Stomach (tissue), 9 donors: ENCODE measurements around the gene TBX4. TPM values are rescaled to one million over a fixed set of nuclear protein-coding genes. Genes with fewer than 3 reads are reported as not detected.
A peak's percentile ranks its signal among the peaks of the same experiment; 100 is the strongest.

ENCODE experiments used
- DNase-seq, 2 donors: peaks; one replicate each; pipeline versions ENCODE4 v3.0.0 to v3.0.0-alpha.2; 2013 to 2019
- H3K27ac ChIP-seq, 5 donors: fragments of 200-600 bp in 4 of 5; sonication (generic) in 4 of 5; one replicate each; pipeline ENCODE4 v1.5.1; 2013 to 2019; ENCODE audit warnings: mild to moderate bottlenecking in 1 of 5, moderate library complexity in 1 of 5
- H3K27me3 ChIP-seq, 3 donors: fragments of 200-600 bp; sonication (generic); one replicate each; pipeline ENCODE4 v1.5.1; 2017 to 2019; ENCODE audit warnings: mixed run types in 1 of 3
- H3K36me3 ChIP-seq, 4 donors: fragments of 200-600 bp; sonication (generic); 1 replicate in 3 of 4; 2 replicates in 1 of 4; pipeline ENCODE4 v1.5.1; 2016 to 2019
- H3K4me1 ChIP-seq, 4 donors: fragments of 200-600 bp; sonication (generic); one replicate each; pipeline ENCODE4 v1.5.1; 2016 to 2019
- H3K4me3 ChIP-seq, 4 donors: fragments of 200-600 bp; sonication (generic) in 3 of 4; one replicate each; pipeline ENCODE4 v1.5.1; 2016 to 2019; ENCODE audit warnings: mild to moderate bottlenecking in 1 of 4
- H3K9me3 ChIP-seq, 4 donors: fragments of 200-600 bp; sonication (generic); one replicate each; pipeline ENCODE4 v1.5.1; 2016 to 2019
- EP300 ChIP-seq: sonication (generic); formaldehyde crosslinking; IDR thresholded peaks from one replicate; pipeline ENCODE4 v1.6.1; 2017; ENCODE audit warnings: antibody characterized with exemption
- POLR2A ChIP-seq, 4 donors: fragments of 450-650 bp; IDR thresholded peaks; one replicate each; pipeline ENCODE4 v1.6.1; 2016; ENCODE audit warnings: antibody characterized with exemption in 4 of 4, control low read depth in 2 of 4, mild to moderate bottlenecking in 1 of 4, moderate library complexity in 1 of 4
- POLR2AphosphoS5 ChIP-seq, 3 donors: sonication (generic); formaldehyde crosslinking; IDR thresholded peaks; one replicate each; pipeline ENCODE4 v1.6.1; 2016; ENCODE audit warnings: antibody characterized with exemption in 3 of 3
- WGBS, 5 donors: extraction: QIAGEN DNeasy Blood & Tissue Kit in 3 of 5; methylation state at CpG; one replicate each; pipeline versions ENCODE4 v1.1.5 to v1.1.7; 2013 to 2018; 5-methylcytosine and 5-hydroxymethylcytosine counted together
- intact Hi-C: fragments of 100-400 bp; cut with DNase I; formaldehyde crosslinking; loops from one replicate; pipeline ENCODE4 v1.15.1; 2023; ENCODE audit warnings: low total_unique reads
- polyA plus RNA-seq, 3 donors: library from polyadenylated mRNA; stranded (reverse); fragments of 200-250 nt; gene quantifications; one replicate each; pipeline ENCODE4 v1.2.3, GENCODE V29; 2013
- total RNA-seq, 5 donors: library from RNA; depleted of rRNA; stranded (reverse); fragments of >200 nt; gene quantifications; one replicate each; pipeline versions ENCODE4 v1.1.0 to v1.2.3, GENCODE V29; 2014 to 2016
- TF ChIP-seq, protein P1 (sequence below), 7 experiments: fragments of 450-650 bp in 4 of 7; fragments of 200-600 bp in 3 of 7; sonication (generic) in 3 of 7; IDR thresholded peaks; one replicate each; pipeline ENCODE4 v1.5.1; 2016 to 2019; ENCODE audit warnings: antibody characterized with exemption in 7 of 7, control low read depth in 2 of 7, mild to moderate bottlenecking in 1 of 7
- donor health status: healthy with polysubstance abuse.
- donor health status: Bipolar disorder and iron deficiency.
- donor health status: healthy.

The TBX4 gene
- total and polyA plus RNA-seq, 8 donors: 0.08 to 0.73 TPM; not detected in 6

DNA sequence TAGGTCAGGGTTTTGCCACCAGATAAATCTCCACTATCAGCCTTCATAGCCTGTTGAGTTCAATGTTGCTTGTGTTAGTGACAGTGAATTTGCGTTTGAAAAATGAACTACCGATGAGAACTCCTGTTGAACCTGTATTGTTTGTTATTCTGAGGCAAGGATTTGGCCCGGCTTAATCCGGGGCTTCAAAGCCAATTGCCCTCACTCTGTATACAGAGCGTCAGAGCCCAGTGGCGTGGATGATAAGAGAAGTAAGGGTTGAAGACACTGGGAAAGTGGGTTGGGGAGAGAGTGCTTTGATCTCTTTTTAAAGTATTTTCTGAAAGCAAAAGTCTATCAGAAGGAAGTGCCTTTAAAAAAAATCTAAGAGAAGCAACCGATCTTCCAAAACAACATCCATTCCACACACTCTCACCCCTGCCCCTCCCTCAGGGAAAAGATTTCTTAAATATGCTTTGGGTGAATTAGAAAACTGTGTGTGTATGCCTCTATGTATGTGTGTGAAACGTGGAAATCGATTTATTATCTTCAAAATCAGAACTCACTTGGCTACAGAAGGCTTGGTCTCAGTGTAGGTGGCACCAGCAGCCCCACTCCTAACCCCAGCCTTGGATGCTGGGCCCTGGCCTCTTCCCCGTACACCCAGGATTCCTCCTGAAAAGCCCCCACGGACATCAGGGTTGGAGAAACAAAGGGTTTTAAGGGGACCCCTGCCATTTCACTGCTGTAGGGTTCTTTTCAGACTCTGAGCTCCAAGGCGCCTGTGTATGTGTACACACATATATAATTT lies 8.8 kb downstream of the TBX4 start:
- H3K36me3 ChIP-seq: no peaks in the 10 kb centered on the region
- no peak overlapping the region for H3K27ac ChIP-seq
- intact Hi-C loops: no loop called here
- peaks cover 21 to 88% (median 78%) of the 10 kb centered on the region in 3 donors for H3K27me3 ChIP-seq
- no peak for TF ChIP-seq EP300
- TF ChIP-seq, protein P1, sequence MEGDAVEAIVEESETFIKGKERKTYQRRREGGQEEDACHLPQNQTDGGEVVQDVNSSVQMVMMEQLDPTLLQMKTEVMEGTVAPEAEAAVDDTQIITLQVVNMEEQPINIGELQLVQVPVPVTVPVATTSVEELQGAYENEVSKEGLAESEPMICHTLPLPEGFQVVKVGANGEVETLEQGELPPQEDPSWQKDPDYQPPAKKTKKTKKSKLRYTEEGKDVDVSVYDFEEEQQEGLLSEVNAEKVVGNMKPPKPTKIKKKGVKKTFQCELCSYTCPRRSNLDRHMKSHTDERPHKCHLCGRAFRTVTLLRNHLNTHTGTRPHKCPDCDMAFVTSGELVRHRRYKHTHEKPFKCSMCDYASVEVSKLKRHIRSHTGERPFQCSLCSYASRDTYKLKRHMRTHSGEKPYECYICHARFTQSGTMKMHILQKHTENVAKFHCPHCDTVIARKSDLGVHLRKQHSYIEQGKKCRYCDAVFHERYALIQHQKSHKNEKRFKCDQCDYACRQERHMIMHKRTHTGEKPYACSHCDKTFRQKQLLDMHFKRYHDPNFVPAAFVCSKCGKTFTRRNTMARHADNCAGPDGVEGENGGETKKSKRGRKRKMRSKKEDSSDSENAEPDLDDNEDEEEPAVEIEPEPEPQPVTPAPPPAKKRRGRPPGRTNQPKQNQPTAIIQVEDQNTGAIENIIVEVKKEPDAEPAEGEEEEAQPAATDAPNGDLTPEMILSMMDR (IDR thresholded peaks at IDR 0.05): no peak
- no peak for TF ChIP-seq POLR2AphosphoS5 (IDR thresholded peaks at IDR 0.05)
- TF ChIP-seq POLR2A (IDR thresholded peaks at IDR 0.05): no peak
- WGBS, 5 donors: 9 to 33% (median 21%) methylated on average over 12 of the region's 12 CpGs
- H3K9me3 ChIP-seq: no peaks in the 10 kb centered on the region
- H3K4me1 ChIP-seq: peaks cover 18 to 37% (median 28%) of the 10 kb centered on the region in 4 donors
- no peak overlapping the region for H3K4me3 ChIP-seq
- DNase-seq: no peak

DNA sequence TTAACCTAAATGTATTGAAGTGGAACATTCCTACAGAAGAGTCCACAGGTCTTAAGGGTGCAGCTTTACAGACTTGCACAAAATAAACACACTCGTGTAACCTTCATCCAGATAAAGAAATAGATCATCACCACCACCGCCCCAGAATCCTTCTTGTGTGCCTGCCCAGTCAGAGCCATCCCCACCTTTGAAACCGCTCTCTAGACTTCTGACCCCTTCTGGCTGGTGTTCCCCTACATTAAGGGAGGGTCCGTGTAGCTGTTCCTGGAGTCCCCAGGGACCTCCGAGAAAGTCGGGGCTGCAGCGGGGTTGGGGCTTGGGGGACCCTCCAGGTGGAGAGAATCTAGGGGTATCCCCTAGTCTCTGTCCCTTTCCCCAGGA lies 9.4 kb downstream of the TBX4 start:
- H3K27me3 ChIP-seq: peaks cover 15 to 88% (median 72%) of the 10 kb centered on the region in 3 donors
- WGBS, 5 donors: 6 to 13% (median 8%) methylated on average over 7 of the region's 7 CpGs
- H3K27ac ChIP-seq: no peak overlapping the region
- peak overlapping the region in 2 of 4 donors; percentile 19 to 31 for H3K4me3 ChIP-seq
- H3K36me3 ChIP-seq: no peaks in the 10 kb centered on the region
- TF ChIP-seq POLR2AphosphoS5 (IDR thresholded peaks at IDR 0.05) (no peak), POLR2A (IDR thresholded peaks at IDR 0.05) (no peak), EP300 (no peak)
- TF ChIP-seq, protein P1 (IDR thresholded peaks at IDR 0.05): no peak
- intact Hi-C loops: no loop called here
- no peaks in the 10 kb centered on the region for H3K9me3 ChIP-seq
- DNase-seq: no peak
- peaks cover 18 to 36% (median 26%) of the 10 kb centered on the region in 4 donors for H3K4me1 ChIP-seq

DNA sequence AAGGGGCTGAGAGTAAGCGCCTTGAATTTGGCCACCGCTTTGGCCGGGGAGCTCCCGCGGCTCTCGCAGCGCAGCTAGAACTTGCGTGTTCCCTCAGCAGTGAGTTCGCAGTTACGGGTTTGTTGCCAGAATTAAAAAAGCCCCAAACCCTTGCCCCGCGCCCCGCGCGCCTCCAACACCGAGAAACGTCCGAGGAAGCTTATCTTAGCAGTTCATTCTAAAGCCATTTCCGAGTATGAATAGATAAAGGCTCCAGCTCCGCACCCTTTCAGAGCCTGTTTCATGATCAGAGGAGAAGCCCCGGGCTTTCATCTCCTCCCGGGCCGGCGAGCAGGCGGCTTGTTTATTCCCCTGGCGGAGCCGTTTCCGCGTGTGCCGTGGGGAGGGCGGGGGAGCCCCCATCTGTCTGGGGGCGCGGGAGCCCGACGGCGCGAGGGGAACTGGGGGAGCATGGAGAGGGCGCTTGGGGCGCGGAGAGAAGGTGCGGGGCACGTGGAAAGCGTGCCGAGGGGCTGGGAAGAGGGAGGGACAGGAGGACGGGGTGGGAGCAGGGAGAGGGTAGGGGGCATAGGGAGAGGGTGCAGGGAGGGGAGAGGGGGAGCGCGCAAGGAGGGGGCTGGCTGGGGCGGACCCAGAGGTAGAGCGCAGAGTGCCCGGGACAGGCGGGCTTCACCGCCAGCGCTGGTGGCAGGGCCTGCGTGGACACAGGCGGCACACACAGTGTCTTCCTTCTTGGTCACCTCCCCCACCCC lies 9.9 kb downstream of the TBX4 start:
- peaks cover 15 to 31% (median 20%) of the 10 kb centered on the region in 4 donors for H3K4me1 ChIP-seq
- H3K27me3 ChIP-seq: peaks cover 13 to 82% (median 66%) of the 10 kb centered on the region in 3 donors
- no peak for DNase-seq
- intact Hi-C loops: no loop called here
- H3K36me3 ChIP-seq: no peaks in the 10 kb centered on the region
- TF ChIP-seq, protein P1 (IDR thresholded peaks at IDR 0.05): no peak
- TF ChIP-seq POLR2A (IDR thresholded peaks at IDR 0.05) (no peak), EP300 (no peak), POLR2AphosphoS5 (IDR thresholded peaks at IDR 0.05) (no peak)
- H3K4me3 ChIP-seq: peak overlapping the region in 3 of 4 donors; percentile 19 to 31 (median 19)
- H3K9me3 ChIP-seq: no peaks in the 10 kb centered on the region
- WGBS, 5 donors: 4 to 8% (median 6%) methylated on average over 43 to 55 of the region's 55 CpGs
- no peak overlapping the region for H3K27ac ChIP-seq

DNA sequence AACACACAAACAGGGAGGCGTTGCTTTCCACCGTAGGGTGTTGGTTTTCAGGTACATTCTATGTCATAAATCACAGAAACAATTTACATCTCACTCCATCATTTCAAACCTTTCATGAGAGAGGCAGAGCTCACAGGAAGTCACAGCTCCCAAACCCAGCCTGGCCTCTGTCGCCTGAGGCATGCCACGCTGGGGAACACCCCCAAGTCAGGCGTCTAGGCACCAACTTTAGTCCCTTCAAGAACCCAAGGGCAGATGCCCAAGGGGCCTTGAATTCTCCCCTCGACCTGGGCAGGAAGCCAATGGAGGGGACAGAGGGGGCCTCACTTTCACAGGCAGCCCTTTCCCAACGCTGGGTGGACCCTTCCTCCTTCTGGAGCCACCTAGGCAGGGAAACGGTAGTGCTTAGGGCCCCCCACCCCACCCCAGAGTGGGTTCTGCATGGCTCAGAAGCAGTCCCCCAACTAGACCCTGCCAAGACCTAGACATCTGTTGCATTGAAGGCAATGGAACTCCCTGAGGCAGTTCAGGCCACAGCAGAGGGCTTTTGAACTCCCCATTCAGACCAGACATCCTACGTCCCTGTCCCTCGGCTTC lies 10.6 kb downstream of the TBX4 start:
- peaks cover 7 to 75% (median 60%) of the 10 kb centered on the region in 3 donors for H3K27me3 ChIP-seq
- WGBS, 5 donors: 47 to 54% (median 48%) methylated on average over 9 to 10 of the region's 10 CpGs

More for the DNA sequence above, 10.6 kb downstream of the TBX4 start:
- no peak for DNase-seq
- Histone ChIP-seq H3K4me3 (no peak overlapping the region), H3K27ac (no peak overlapping the region), H3K36me3 (no peaks in the 10 kb centered on the region), H3K4me1 (peaks cover 8 to 31% (median 13%) of the 10 kb centered on the region in 4 donors), H3K9me3 (no peaks in the 10 kb centered on the region)
- intact Hi-C loops: no loop called here
- TF ChIP-seq, protein P1 (IDR thresholded peaks at IDR 0.05): no peak
- TF ChIP-seq EP300: no peak
- no peak for TF ChIP-seq POLR2A (IDR thresholded peaks at IDR 0.05)
- TF ChIP-seq POLR2AphosphoS5 (IDR thresholded peaks at IDR 0.05): no peak
